ENCODE measurements around the gene PCYT2. TPM values are rescaled to one million over a fixed set of nuclear protein-coding genes. Genes with fewer than 3 reads are reported as not detected.
A peak's percentile ranks its signal among the peaks of the same experiment; 100 is the strongest.

The PCYT2 gene
- total and polyA plus RNA-seq, 9 of the 15 experiments (the other 6 are each of a cell fraction or from before 2014, with no cell fraction given): 0.92 to 134 (median 82.5) TPM

GRCh38 chr17:81867170-81867990 lies 43.8 kb downstream of the PCYT2 start (continued):
- no peak; the same call in 1 of the 2 replicates for TF ChIP-seq ZNF57 (CRISPR knock-in tag; IDR thresholded peaks at IDR 0.05)
- TF ChIP-seq PRPF4 (IDR thresholded peaks at IDR 0.05; ENCODE audit: insufficient read depth, low read depth, low read length, poor library complexity, severe bottlenecking): no peak
- no peak; a peak in 1 of 4 replicates for TF ChIP-seq TEAD1 (CRISPR knock-in tag; IDR thresholded peaks at IDR 0.05)
- TF ChIP-seq KDM4B (IDR thresholded peaks at IDR 0.05; ENCODE audit: borderline replicate concordance in 2 of 2, low read depth in 1 of 2): no peak; a peak in 1 of 4 replicates
- no peak for TF ChIP-seq MAX (CRISPR knock-in tag; IDR thresholded peaks at IDR 0.05)
- TF ChIP-seq ZNF586 (CRISPR knock-in tag; conservative IDR thresholded peaks at IDR 0.05): no peak
- no peak for TF ChIP-seq MEF2A (IDR thresholded peaks at IDR 0.05; ENCODE audit: control insufficient read depth, low read depth, low read length)
- no peak for TF ChIP-seq ARHGAP35 (IDR thresholded peaks at IDR 0.05; ENCODE audit: partially characterized antibody)
- TF ChIP-seq NCOA1 (IDR thresholded peaks at IDR 0.05; ENCODE audit: low read depth): no peak
- TF ChIP-seq ZBTB33 (CRISPR knock-in tag; IDR thresholded peaks at IDR 0.05): peak; percentile 72; the same call in 1 of the 2 replicates
- TF ChIP-seq DMBX1 (CRISPR knock-in tag; IDR thresholded peaks at IDR 0.05; ENCODE audit: borderline replicate concordance): no peak
- TF ChIP-seq PHF21A (IDR thresholded peaks at IDR 0.05; ENCODE audit: borderline replicate concordance, low read depth): no peak
- TF ChIP-seq FOXK1 (CRISPR knock-in tag; IDR thresholded peaks at IDR 0.05; ENCODE audit: borderline replicate concordance): peak; percentile 5; the same call in 1 of the 2 replicates
- no peak for TF ChIP-seq ATF7 (IDR thresholded peaks at IDR 0.05)
- no peak for TF ChIP-seq RNF2 (IDR thresholded peaks at IDR 0.05)
- TF ChIP-seq ZNF644 (tag; IDR thresholded peaks at IDR 0.05; ENCODE audit: low read depth): no peak
- no peak for TF ChIP-seq NFYB (IDR thresholded peaks at IDR 0.05; ENCODE audit: extremely low read depth, insufficient read length)
- TF ChIP-seq DACH1 (IDR thresholded peaks at IDR 0.05; ENCODE audit: partially characterized antibody): no peak
- no peak for TF ChIP-seq BDP1 (IDR thresholded peaks at IDR 0.05; ENCODE audit: insufficient read depth, insufficient read length)
- no peak for TF ChIP-seq NR0B1 (IDR thresholded peaks at IDR 0.05; ENCODE audit: partially characterized antibody)
- TF ChIP-seq PCBP1 (IDR thresholded peaks at IDR 0.05; ENCODE audit: low read depth, low read length, poor library complexity, severe bottlenecking): peak; percentile 12
- TF ChIP-seq HBP1 (CRISPR knock-in tag; IDR thresholded peaks at IDR 0.05): no peak; the same call in 1 of the 2 replicates
- no peak for TF ChIP-seq ZNF324 (CRISPR knock-in tag; IDR thresholded peaks at IDR 0.05)
- TF ChIP-seq NFE2L1 (tag; IDR thresholded peaks at IDR 0.05; ENCODE audit: borderline replicate concordance, low read depth): no peak
